NCI-H146 treated with DMSO at 0.1 percent for 48 hours (cell line): Measurements from ENCODE around the gene ATF6B.
"Not testable (repeated sequence)": the region's sequence is repeated elsewhere in the genome, so short reads cannot be mapped to it uniquely, and the experiment has no call there.

Source experiments
- DNase-seq: peaks from one replicate; lab custom pipeline; 2025; ENCODE audit not compliant: unreplicated experiment; lab: John Stamatoyannopoulos, UW

ATF6B gene

GRCh38 chr6:32083812-32084768 lies 44.0 kb downstream of the ATF6B start:
- DNase-seq, result no peak

- DNase-seq, result no peak
Measured at GRCh38 chr6:32082935-32083334, 45.1 kb downstream of the ATF6B start.

- no peak for DNase-seq
Measured at GRCh38 chr6:32082478-32082877, 45.6 kb downstream of the ATF6B start.

GRCh38 chr6:32081168-32081990 lies 46.7 kb downstream of the ATF6B start:
- no peak for DNase-seq

GRCh38 chr6:32079566-32080290 lies 48.3 kb downstream of the ATF6B start:
- no peak for DNase-seq

GRCh38 chr6:32076321-32076809 lies 51.7 kb downstream of the ATF6B start:
- no peak for DNase-seq

- DNase-seq, result no peak
Measured at GRCh38 chr6:32075781-32076180, 52.3 kb downstream of the ATF6B start.

- no peak for DNase-seq
Measured at GRCh38 chr6:32074996-32075532, 53.0 kb downstream of the ATF6B start.

- DNase-seq, result no peak
Measured at GRCh38 chr6:32073613-32074012, 54.4 kb downstream of the ATF6B start.

GRCh38 chr6:32073101-32073500 lies 54.9 kb downstream of the ATF6B start:
- DNase-seq, result no peak

GRCh38 chr6:32070814-32071543 lies 57.1 kb downstream of the ATF6B start:
- DNase-seq, result no peak

- no peak for DNase-seq
Measured at GRCh38 chr6:32069878-32070515, 58.0 kb downstream of the ATF6B start.

GRCh38 chr6:32069460-32069859 lies 58.6 kb downstream of the ATF6B start:
- DNase-seq, result no peak

- no peak for DNase-seq
Measured at GRCh38 chr6:32068867-32069266, 59.2 kb downstream of the ATF6B start.

- not testable (repeated sequence) for DNase-seq
Measured at GRCh38 chr6:32068315-32068714, 59.7 kb downstream of the ATF6B start.

GRCh38 chr6:32067521-32067920 lies 60.5 kb downstream of the ATF6B start:
- DNase-seq, result not testable (repeated sequence)
